ENCODE results near the gene YAE1. TPM values are rescaled to one million over a fixed set of nuclear protein-coding genes. Genes with fewer than 3 reads are reported as not detected.

YAE1 gene
- total RNA-seq, 1 experiment from 2014 or later = 29.1 TPM

DNA sequence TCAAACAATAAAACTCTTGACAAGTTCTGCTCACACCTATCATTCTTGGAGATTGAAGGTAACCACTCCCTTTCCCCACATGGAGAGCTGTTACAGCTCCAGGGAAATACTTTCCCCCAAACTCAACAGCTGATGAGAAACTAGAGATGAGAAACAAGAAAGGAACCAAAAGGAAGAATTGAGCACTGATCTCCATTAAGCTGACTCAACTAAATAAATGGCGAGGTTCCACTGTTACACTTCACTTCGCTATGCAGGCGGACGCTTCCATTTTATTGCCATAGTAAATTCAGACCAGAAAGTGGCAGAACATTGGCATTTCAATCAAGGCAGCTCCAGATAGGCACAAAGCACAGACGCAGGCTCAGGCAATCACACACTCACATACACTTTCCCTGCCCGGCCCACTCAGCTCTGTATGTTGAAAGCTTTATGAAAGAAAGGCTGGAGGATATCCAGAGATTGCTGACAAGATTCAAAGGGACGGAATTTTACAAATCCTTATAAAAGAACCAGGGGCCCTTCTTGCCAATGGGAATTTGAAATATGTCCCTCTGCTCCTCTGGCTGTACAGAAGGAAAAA is 11.5 kb upstream of the YAE1 start:
- no peaks in the 10 kb centered on the region for H3K27me3 ChIP-seq (replicated peaks; ENCODE audit: insufficient read depth, low read depth, low read length, poor library complexity)
- POLR2A ChIA-PET (ENCODE audit: low non-redundant PET) = no interaction called here
- no TSS peak for BruUV-seq (replicated peaks)
- H3K4me1 ChIP-seq (ENCODE audit: insufficient read depth, low read length, poor library complexity, severe bottlenecking) = no peaks in the 10 kb centered on the region
- H3K9me3 ChIP-seq (ENCODE audit: low read depth, low read length, poor library complexity, severe bottlenecking) = no peaks in the 10 kb centered on the region
- no peak overlapping the region for H3K4me3 ChIP-seq (ENCODE audit: low read depth, low read length, poor library complexity, severe bottlenecking)
- TF ChIP-seq, protein P1, sequence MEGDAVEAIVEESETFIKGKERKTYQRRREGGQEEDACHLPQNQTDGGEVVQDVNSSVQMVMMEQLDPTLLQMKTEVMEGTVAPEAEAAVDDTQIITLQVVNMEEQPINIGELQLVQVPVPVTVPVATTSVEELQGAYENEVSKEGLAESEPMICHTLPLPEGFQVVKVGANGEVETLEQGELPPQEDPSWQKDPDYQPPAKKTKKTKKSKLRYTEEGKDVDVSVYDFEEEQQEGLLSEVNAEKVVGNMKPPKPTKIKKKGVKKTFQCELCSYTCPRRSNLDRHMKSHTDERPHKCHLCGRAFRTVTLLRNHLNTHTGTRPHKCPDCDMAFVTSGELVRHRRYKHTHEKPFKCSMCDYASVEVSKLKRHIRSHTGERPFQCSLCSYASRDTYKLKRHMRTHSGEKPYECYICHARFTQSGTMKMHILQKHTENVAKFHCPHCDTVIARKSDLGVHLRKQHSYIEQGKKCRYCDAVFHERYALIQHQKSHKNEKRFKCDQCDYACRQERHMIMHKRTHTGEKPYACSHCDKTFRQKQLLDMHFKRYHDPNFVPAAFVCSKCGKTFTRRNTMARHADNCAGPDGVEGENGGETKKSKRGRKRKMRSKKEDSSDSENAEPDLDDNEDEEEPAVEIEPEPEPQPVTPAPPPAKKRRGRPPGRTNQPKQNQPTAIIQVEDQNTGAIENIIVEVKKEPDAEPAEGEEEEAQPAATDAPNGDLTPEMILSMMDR (conservative IDR thresholded peaks at IDR 0.05; ENCODE audit: low read depth, low read length) = no peak
- no peak for TF ChIP-seq EZH2 (IDR thresholded peaks at IDR 0.05; ENCODE audit: borderline replicate concordance, low read depth, low read length, poor library complexity, severe bottlenecking)
- no peaks in the 10 kb centered on the region for H3K36me3 ChIP-seq (ENCODE audit: insufficient read depth, low read length, poor library complexity, severe bottlenecking)
- intact Hi-C loops (cut with micrococcal nuclease; ENCODE audit: unreplicated experiment) = no loop called here
- DNase-seq (ENCODE audit: low spot score) = no peak
- no peak overlapping the region for H3K27ac ChIP-seq (ENCODE audit: low read depth, low read length, poor library complexity, severe bottlenecking)
- CTCF ChIA-PET = interaction anchor here (1.2 kb wide), 1 partner anchor 26 kb away, joined by 4 read pairs; no protein-coding TSS in a partner anchor

DNA sequence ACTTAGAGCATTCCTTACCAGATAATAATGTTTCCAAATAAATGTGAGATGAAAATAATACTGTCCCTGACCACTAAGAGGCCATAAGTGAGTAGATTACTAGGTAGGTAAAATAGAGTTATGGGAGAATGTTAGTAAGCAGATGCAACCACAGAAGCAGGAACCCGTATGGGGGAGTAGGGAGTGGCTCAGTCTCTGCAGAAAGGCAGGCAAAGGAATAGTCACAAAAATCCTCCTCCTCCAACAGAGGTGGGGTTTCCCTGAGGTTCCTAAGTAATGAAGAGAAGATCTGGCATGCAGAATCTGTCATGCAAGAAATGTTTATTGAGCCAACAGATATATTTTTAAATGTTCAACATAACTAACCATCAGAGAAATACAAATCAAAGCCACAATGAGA is 9.0 kb upstream of the YAE1 start:
- no peaks in the 10 kb centered on the region for H3K9me3 ChIP-seq (ENCODE audit: low read depth, low read length, poor library complexity, severe bottlenecking)
- DNase-seq (ENCODE audit: low spot score) = no peak
- intact Hi-C loops (cut with micrococcal nuclease; ENCODE audit: unreplicated experiment) = no loop called here
- no peaks in the 10 kb centered on the region for H3K4me1 ChIP-seq (ENCODE audit: insufficient read depth, low read length, poor library complexity, severe bottlenecking)
- H3K36me3 ChIP-seq (ENCODE audit: insufficient read depth, low read length, poor library complexity, severe bottlenecking) = no peaks in the 10 kb centered on the region
- no peak overlapping the region for H3K27ac ChIP-seq (ENCODE audit: low read depth, low read length, poor library complexity, severe bottlenecking)
- no peaks in the 10 kb centered on the region for H3K27me3 ChIP-seq (replicated peaks; ENCODE audit: insufficient read depth, low read depth, low read length, poor library complexity)
- POLR2A ChIA-PET (ENCODE audit: low non-redundant PET) = no interaction called here
- no peak overlapping the region for H3K4me3 ChIP-seq (ENCODE audit: low read depth, low read length, poor library complexity, severe bottlenecking)
- CTCF ChIA-PET = no interaction called here
- no peak for TF ChIP-seq EZH2 (IDR thresholded peaks at IDR 0.05; ENCODE audit: borderline replicate concordance, low read depth, low read length, poor library complexity, severe bottlenecking)
- TF ChIP-seq, protein P1 (conservative IDR thresholded peaks at IDR 0.05; ENCODE audit: low read depth, low read length) = no peak
- BruUV-seq (replicated peaks) = no TSS peak

DNA sequence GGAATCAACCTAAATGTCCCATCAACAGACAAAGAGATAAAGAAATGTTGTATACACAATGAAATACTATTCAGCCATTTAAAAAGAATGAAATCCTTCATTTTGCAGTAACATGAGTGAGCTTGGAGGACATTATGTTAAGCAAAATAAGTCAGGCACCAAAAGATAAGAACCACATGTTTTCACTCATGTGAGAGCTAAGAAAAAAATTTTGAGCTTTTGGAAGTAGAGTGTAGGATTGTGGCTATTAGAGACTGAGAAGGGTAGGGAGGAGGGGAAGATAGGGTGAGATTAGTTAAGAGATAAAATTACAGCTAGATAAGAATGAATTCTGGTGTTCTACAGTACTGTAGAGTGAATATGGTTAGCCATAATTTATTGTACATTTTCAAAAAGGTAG is 8.3 kb upstream of the YAE1 start:
- POLR2A ChIA-PET (ENCODE audit: low non-redundant PET) = no interaction called here
- Histone ChIP-seq H3K36me3 (ENCODE audit: insufficient read depth, low read length, poor library complexity, severe bottlenecking) (no peaks in the 10 kb centered on the region), H3K4me3 (ENCODE audit: low read depth, low read length, poor library complexity, severe bottlenecking) (no peak overlapping the region), H3K9me3 (ENCODE audit: low read depth, low read length, poor library complexity, severe bottlenecking) (no peaks in the 10 kb centered on the region), H3K27me3 (replicated peaks; ENCODE audit: insufficient read depth, low read depth, low read length, poor library complexity) (no peaks in the 10 kb centered on the region), H3K4me1 (ENCODE audit: insufficient read depth, low read length, poor library complexity, severe bottlenecking) (no peaks in the 10 kb centered on the region), H3K27ac (ENCODE audit: low read depth, low read length, poor library complexity, severe bottlenecking) (no peak overlapping the region)
- intact Hi-C loops (cut with micrococcal nuclease; ENCODE audit: unreplicated experiment) = no loop called here
- DNase-seq (ENCODE audit: low spot score) = no peak
- CTCF ChIA-PET = no interaction called here
- TF ChIP-seq, protein P1 (conservative IDR thresholded peaks at IDR 0.05; ENCODE audit: low read depth, low read length) = no peak
- no peak for TF ChIP-seq EZH2 (IDR thresholded peaks at IDR 0.05; ENCODE audit: borderline replicate concordance, low read depth, low read length, poor library complexity, severe bottlenecking)
- BruUV-seq (replicated peaks) = no TSS peak

Measured in A673 (cell line).